Prostate gland (tissue), 2 donors: ENCODE data around the gene TNFRSF4.

Source experiments
- CTCF ChIP-seq, 4 experiments: fragments of 200-600 bp in 2 of 4; fragments of 450-650 bp in 2 of 4; sonication (generic) in 2 of 4; IDR thresholded peaks; 1 replicate in 3 of 4; 2 replicates in 1 of 4; pipeline ENCODE4 v1.5.1; 2016 to 2019; ENCODE audit warnings: antibody characterized with exemption in 4 of 4, mild to moderate bottlenecking in 2 of 4, moderate library complexity in 2 of 4
- POLR2AphosphoS5 ChIP-seq: sonication (generic); formaldehyde crosslinking; IDR thresholded peaks from one replicate; pipeline ENCODE4 v1.6.1; 2017; ENCODE audit warnings: antibody characterized with exemption

- no peak for TF ChIP-seq CTCF (IDR thresholded peaks at IDR 0.05)
- no peak for TF ChIP-seq POLR2AphosphoS5
These were observed 4.7 kb upstream of the TNFRSF4 start for GRCh38 chr1:1218524-1219200.
